Measurements from ENCODE around the gene TNFSF18. TPM values are rescaled to one million over a fixed set of nuclear protein-coding genes. Genes with fewer than 3 reads are reported as not detected.

The TNFSF18 gene
- total RNA-seq, 3 donors from 2014 or later = not detected

- Histone ChIP-seq H3K27me3 (no peaks in the 10 kb centered on the region), H3K4me3 (no peak overlapping the region), H3K4me1 (no peaks in the 10 kb centered on the region), H3K27ac (no peak overlapping the region), H3K9me3 (no peaks in the 10 kb centered on the region), H3K36me3 (no peaks in the 10 kb centered on the region)
- no peak for DNase-seq (ENCODE audit: low spot score in 2 of 2)
- TF ChIP-seq POLR2AphosphoS5 (IDR thresholded peaks at IDR 0.05) (no peak), POLR2A (IDR thresholded peaks at IDR 0.05) (no peak), CTCF (IDR thresholded peaks at IDR 0.05) (no peak)
- intact Hi-C loops (cut with DNase I; ENCODE audit: low total_unique reads) = no loop called here
Observed at GRCh38 chr1:173042806-173043205, 7.9 kb downstream of the TNFSF18 start.

GRCh38 chr1:173039626-173040025 lies 11.1 kb downstream of the TNFSF18 start:
- DNase-seq (ENCODE audit: low spot score in 2 of 2) = no peak
- Histone ChIP-seq H3K27me3 (no peaks in the 10 kb centered on the region), H3K9me3 (no peaks in the 10 kb centered on the region), H3K4me3 (no peak overlapping the region), H3K36me3 (no peaks in the 10 kb centered on the region), H3K27ac (no peak overlapping the region), H3K4me1 (no peaks in the 10 kb centered on the region)
- no peak for TF ChIP-seq POLR2A (IDR thresholded peaks at IDR 0.05)
- TF ChIP-seq CTCF (IDR thresholded peaks at IDR 0.05) = no peak
- TF ChIP-seq POLR2AphosphoS5 (IDR thresholded peaks at IDR 0.05) = no peak
- intact Hi-C loops (cut with DNase I; ENCODE audit: low total_unique reads) = no loop called here

GRCh38 chr1:173038875-173039554 lies 11.7 kb downstream of the TNFSF18 start:
- Histone ChIP-seq H3K36me3 (no peaks in the 10 kb centered on the region), H3K4me3 (no peak overlapping the region), H3K9me3 (no peaks in the 10 kb centered on the region), H3K4me1 (no peaks in the 10 kb centered on the region), H3K27me3 (no peaks in the 10 kb centered on the region), H3K27ac (no peak overlapping the region)
- intact Hi-C loops (cut with DNase I; ENCODE audit: low total_unique reads) = no loop called here
- no peak for TF ChIP-seq POLR2A (IDR thresholded peaks at IDR 0.05)
- DNase-seq (ENCODE audit: low spot score in 2 of 2) = no peak

- no peaks in the 10 kb centered on the region for H3K27me3 ChIP-seq
- H3K4me1 ChIP-seq = no peaks in the 10 kb centered on the region
- DNase-seq (ENCODE audit: low spot score in 2 of 2) = no peak
- H3K36me3 ChIP-seq = no peaks in the 10 kb centered on the region
- H3K9me3 ChIP-seq = no peaks in the 10 kb centered on the region
- TF ChIP-seq CTCF (IDR thresholded peaks at IDR 0.05) (no peak), POLR2AphosphoS5 (IDR thresholded peaks at IDR 0.05) (no peak), POLR2A (IDR thresholded peaks at IDR 0.05) (no peak)
- intact Hi-C loops (cut with DNase I; ENCODE audit: low total_unique reads) = no loop called here
- no peak overlapping the region for H3K4me3 ChIP-seq
- no peak overlapping the region for H3K27ac ChIP-seq
Observed at GRCh38 chr1:173024543-173024942, 26.2 kb downstream of the TNFSF18 start.

GRCh38 chr1:173023343-173023742 lies 27.4 kb downstream of the TNFSF18 start:
- no peaks in the 10 kb centered on the region for H3K9me3 ChIP-seq
- no peaks in the 10 kb centered on the region for H3K36me3 ChIP-seq
- H3K27me3 ChIP-seq = no peaks in the 10 kb centered on the region
- intact Hi-C loops (cut with DNase I; ENCODE audit: low total_unique reads) = no loop called here
- DNase-seq (ENCODE audit: low spot score in 2 of 2) = no peak
- H3K4me3 ChIP-seq = no peak overlapping the region
- H3K4me1 ChIP-seq = no peaks in the 10 kb centered on the region
- TF ChIP-seq POLR2A (IDR thresholded peaks at IDR 0.05) = no peak
- no peak for TF ChIP-seq POLR2AphosphoS5 (IDR thresholded peaks at IDR 0.05)
- TF ChIP-seq CTCF (IDR thresholded peaks at IDR 0.05) = no peak
- H3K27ac ChIP-seq = no peak overlapping the region

Measured in breast epithelium (tissue), 4 donors.